ENCODE data around the gene INTS6.

Gene INTS6

DNA sequence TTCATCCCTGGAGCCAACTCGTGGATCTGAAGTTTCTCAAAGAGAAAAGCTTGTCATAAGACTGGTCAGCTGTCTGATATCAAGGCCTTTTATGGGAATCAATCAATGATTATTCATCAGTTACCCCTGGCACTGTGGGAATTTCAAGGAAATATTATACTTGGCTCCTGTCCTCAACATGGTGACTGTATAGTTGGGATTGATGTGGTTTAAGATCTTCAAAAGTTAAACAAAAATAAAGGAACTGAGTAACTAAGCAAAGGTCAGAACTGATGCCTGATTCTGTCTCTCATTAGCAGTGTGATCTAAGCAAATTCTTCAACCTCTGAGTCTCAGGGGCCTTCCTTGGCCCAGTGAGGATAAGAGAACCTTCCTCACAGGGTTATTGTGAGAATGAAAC lies 135.6 kb downstream of the INTS6 start:
- no peak for TF ChIP-seq Cebpa-rat (IDR thresholded peaks at IDR 0.05)
- Histone ChIP-seq H3K9ac (no peak overlapping the region), H3K27me3 (no peaks in the 10 kb centered on the region)

GRCh38 chr13:51313619-51314018 lies 139.2 kb downstream of the INTS6 start:
- no peak for TF ChIP-seq Cebpa-rat (IDR thresholded peaks at IDR 0.05)

More for the DNA sequence above, 135.6 kb downstream of the INTS6 start:
- Histone ChIP-seq H3K9me3 (replicated peaks in 1 of 11) (no peaks in the 10 kb centered on the region), H4K20me1 (no peaks in the 10 kb centered on the region), H3K27ac (no peak overlapping the region), H3K4me1 (peaks cover 0 to 9% (median 6%) of the 10 kb centered on the region in 10 experiments; a peak in 6 of 20 replicates), H3K4me2 (no peak overlapping the region), H3K36me3 (no peaks in the 10 kb centered on the region), H3K4me3 (no peak overlapping the region)

GRCh38 chr13:51311957-51312520 lies 140.8 kb downstream of the INTS6 start:
- Histone ChIP-seq H3K4me3 (no peak overlapping the region), H3K4me2 (no peak overlapping the region), H4K20me1 (no peaks in the 10 kb centered on the region), H3K9me3 (replicated peaks in 1 of 11) (no peaks in the 10 kb centered on the region), H3K9ac (no peak overlapping the region), H3K27ac (no peak overlapping the region), H3K4me1 (peaks cover 0 to 9% (median 6%) of the 10 kb centered on the region in 10 experiments; a peak in 6 of 20 replicates), H3K27me3 (no peaks in the 10 kb centered on the region), H3K36me3 (no peaks in the 10 kb centered on the region)
- TF ChIP-seq Cebpa-rat (IDR thresholded peaks at IDR 0.05) = no peak

More at GRCh38 chr13:51313619-51314018, 139.2 kb downstream of the INTS6 start:
- peaks cover 0 to 9% (median 6%) of the 10 kb centered on the region in 10 experiments; a peak in 6 of 20 replicates for H3K4me1 ChIP-seq
- H3K4me2 ChIP-seq = no peak overlapping the region
- H3K27me3 ChIP-seq = no peaks in the 10 kb centered on the region
- H3K9ac ChIP-seq = no peak overlapping the region
- no peaks in the 10 kb centered on the region for H4K20me1 ChIP-seq
- no peak overlapping the region for H3K27ac ChIP-seq
- H3K4me3 ChIP-seq = no peak overlapping the region
- H3K9me3 ChIP-seq (replicated peaks in 1 of 11) = no peaks in the 10 kb centered on the region
- H3K36me3 ChIP-seq = no peaks in the 10 kb centered on the region

Data from BLaER1 treated with 17β-estradiol and CSF1 and Interleukin-3, amounts not matched to agents 10 nM and 100 nM (cell line).